LNCaP clone FGC (cell line): ENCODE data around the gene SH2D1A.
A peak's percentile ranks its signal among the peaks of the same experiment; 100 is the strongest.
"Not testable (repeated sequence)": the region's sequence is repeated elsewhere in the genome, so short reads cannot be mapped to it uniquely, and the experiment has no call there.

Source experiments
- DNase-seq: peaks from one replicate; pipeline ENCODE4 v3.0.0-alpha.2; 2011; ENCODE audit warnings: low read depth
- H3K4me3 ChIP-seq: 2 replicates; pipeline ENCODE4 v1.5.1; 2011; ENCODE audit warnings: mild to moderate bottlenecking, low read depth, low read length, control low read depth
- TF ChIP-seq, protein P1 (sequence below): IDR thresholded peaks from 2 replicates; pipeline ENCODE4 v1.5.1; 2012; ENCODE audit warnings: mild to moderate bottlenecking; ENCODE audit not compliant: control insufficient read depth, insufficient read depth; ENCODE audit errors: extremely low read depth

Gene SH2D1A

DNA sequence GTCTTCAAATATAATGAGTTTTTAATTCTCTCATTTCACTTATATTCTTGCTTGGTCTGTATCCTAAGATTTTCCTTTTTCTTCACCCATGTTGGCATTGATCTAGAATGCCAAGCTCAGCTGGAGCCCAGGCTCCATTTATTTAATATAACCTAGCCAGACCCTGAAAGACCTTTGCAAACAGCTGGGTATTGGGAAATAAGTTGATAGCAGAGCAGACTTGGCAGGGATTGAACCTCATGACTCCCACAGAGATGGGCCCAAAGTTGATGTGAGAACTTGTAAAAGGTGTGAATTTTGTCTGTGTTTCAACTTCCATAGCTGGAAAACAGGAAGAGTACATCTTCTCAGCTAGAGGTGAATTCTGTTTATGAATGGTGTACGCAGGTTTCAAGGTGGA, 59.5 kb downstream of the SH2D1A start:
- TF ChIP-seq, protein P1, sequence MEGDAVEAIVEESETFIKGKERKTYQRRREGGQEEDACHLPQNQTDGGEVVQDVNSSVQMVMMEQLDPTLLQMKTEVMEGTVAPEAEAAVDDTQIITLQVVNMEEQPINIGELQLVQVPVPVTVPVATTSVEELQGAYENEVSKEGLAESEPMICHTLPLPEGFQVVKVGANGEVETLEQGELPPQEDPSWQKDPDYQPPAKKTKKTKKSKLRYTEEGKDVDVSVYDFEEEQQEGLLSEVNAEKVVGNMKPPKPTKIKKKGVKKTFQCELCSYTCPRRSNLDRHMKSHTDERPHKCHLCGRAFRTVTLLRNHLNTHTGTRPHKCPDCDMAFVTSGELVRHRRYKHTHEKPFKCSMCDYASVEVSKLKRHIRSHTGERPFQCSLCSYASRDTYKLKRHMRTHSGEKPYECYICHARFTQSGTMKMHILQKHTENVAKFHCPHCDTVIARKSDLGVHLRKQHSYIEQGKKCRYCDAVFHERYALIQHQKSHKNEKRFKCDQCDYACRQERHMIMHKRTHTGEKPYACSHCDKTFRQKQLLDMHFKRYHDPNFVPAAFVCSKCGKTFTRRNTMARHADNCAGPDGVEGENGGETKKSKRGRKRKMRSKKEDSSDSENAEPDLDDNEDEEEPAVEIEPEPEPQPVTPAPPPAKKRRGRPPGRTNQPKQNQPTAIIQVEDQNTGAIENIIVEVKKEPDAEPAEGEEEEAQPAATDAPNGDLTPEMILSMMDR, result no peak
- no peak for DNase-seq

DNA sequence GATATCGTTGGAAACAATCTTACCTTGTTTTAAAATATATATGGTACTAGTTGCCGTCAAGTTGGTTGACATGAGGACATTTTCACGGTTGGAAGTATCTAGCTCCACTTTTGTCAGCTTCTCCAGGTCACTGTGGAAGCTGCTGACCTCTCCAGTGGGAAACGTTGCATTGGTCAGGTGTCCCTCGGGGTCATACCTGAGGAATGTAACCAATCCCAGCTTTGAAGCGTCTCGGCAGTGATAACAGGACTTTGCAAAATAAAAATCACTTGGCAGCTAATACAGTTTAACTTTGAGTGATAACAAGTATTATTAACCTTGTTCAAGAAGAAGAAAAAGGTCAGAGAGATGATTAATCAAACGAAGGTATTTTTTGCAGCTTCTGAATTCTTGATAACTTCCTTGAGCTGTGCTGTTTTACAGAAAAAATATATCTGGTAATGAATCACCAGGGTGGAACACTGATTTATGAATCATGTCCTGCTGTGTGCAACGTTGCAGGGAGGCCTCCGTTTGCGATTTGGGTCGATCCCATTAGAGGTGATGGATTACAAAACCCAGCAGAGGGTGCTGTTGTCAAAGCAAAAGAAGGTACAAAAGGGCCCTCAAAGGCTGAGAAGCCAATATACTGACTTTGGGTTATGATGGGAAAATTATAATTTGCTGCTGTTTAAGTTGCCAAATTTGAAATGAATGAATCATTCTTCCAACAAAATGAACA, 60.1 kb downstream of the SH2D1A start:
- TF ChIP-seq, protein P1, result peak; percentile 54
- peak; percentile 13 for DNase-seq
- no peak overlapping the region for H3K4me3 ChIP-seq

More for the DNA sequence above, 59.5 kb downstream of the SH2D1A start:
- no peak overlapping the region for H3K4me3 ChIP-seq

DNA sequence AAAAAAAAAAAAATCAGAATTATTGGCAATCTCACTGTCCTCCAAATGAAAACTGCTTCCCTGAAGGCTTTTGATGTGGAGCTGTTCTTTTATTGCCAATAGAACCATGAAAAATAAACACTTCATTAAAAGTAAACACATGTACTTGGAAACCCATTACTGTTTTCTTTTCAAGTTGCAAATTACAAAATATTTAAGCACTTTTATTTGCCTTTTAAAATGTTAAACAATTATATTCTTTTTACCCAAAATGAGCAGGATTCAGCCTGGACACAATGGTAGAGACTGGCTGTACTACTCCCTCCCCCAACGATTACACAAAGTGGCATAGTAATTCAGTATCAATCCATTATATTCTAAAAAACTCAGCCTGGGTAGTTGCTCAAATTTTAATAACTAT, 60.9 kb downstream of the SH2D1A start:
- H3K4me3 ChIP-seq, result no peak overlapping the region
- TF ChIP-seq, protein P1, result no peak
- DNase-seq, result peak; percentile 15

DNA sequence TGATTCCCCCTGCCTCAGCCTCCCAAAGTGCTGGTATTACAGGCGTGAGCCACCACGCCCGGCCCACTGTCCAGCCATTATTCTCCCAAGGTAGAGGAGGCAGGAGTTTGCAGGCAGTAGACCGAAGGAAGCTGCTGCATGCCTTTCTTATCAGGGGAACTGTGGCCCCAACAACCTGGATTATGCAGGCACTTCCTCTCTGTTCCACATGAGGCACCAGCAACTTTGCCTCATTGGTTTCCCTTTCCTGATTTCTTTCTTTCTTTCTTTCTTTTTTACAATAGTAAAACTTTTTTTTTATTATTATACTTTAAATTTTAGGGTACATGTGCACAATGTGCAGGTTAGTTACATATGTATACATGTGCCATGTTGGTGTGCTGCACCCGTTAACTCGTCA, 62.0 kb downstream of the SH2D1A start:
- not testable (repeated sequence) for DNase-seq, H3K4me3 ChIP-seq

DNA sequence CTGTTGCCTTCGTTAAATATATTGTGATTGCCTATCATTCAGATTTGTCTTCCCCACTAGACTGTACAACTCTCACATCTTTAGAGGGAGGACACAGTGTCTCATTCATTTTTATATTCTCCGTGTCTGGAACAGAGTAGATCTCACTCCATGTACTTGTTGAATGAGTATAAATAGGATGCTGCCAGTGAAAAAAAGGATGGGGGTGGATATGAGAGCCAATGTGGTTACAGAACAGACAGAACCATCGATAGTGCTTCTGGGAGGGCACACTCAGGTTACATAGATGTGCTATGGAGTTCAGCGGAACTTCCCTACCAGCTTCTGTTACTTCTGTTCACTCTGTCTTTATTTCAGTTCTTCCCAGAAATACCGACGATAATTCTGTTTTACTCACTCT, 66.9 kb downstream of the SH2D1A start:
- H3K4me3 ChIP-seq, result no peak overlapping the region
- no peak for DNase-seq
- TF ChIP-seq, protein P1, result no peak

DNA sequence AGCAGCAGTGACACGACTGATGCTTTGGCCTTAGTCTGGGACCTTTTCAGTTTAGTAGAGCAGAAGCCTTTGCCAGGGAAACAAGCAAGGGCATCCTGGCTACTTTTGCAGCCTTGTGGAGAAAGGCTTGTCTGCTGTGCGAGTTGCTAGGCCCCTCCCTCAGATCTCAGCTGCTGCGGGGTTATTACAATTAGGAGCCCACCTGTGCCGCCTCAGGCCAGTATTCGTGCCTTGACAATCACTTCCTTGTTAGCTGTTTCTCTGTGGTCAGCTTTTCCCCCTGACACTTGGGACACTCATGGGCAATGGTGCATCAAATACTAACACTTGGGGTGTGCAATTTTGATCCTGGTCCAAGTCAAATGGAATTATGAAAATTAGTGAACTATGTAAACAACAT, 67.9 kb downstream of the SH2D1A start:
- H3K4me3 ChIP-seq, result no peak overlapping the region
- TF ChIP-seq, protein P1, result no peak
- no peak for DNase-seq

DNA sequence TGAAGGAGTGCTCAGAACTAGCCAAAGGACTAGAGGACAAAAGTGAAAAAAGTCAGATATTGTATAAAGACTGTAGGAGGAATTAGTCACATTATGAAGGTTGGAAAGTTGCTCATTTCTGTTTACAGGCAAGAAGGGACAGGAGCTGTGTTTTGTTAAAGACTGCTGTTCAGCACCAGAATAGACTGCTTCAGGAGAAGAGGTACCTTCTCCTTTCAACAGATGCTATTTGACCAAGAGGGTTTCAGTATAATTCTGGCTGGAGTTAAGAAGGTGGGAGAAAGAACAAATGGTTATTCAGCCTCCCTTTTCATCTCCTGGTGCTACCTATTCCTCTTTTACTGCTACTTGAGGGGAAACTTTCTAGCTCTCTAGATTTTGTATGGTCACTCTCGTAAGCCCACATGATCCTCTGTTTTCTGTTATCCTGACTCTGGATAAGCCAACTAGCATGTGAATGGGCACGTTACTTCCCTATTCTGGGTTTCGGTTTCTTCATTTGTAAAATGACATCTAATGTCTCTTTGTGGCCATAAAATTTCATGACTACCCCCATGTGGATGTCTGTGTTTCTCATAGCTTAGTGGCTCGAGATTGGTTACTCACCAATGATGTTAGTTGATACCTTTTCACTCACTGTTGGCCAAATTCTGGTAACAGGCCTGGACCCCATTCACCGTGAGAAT, 68.9 kb downstream of the SH2D1A start:
- no peak for DNase-seq
- TF ChIP-seq, protein P1, result no peak
- H3K4me3 ChIP-seq, result no peak overlapping the region
